ENCODE results near the gene DTWD2.

DTWD2 gene

DNA sequence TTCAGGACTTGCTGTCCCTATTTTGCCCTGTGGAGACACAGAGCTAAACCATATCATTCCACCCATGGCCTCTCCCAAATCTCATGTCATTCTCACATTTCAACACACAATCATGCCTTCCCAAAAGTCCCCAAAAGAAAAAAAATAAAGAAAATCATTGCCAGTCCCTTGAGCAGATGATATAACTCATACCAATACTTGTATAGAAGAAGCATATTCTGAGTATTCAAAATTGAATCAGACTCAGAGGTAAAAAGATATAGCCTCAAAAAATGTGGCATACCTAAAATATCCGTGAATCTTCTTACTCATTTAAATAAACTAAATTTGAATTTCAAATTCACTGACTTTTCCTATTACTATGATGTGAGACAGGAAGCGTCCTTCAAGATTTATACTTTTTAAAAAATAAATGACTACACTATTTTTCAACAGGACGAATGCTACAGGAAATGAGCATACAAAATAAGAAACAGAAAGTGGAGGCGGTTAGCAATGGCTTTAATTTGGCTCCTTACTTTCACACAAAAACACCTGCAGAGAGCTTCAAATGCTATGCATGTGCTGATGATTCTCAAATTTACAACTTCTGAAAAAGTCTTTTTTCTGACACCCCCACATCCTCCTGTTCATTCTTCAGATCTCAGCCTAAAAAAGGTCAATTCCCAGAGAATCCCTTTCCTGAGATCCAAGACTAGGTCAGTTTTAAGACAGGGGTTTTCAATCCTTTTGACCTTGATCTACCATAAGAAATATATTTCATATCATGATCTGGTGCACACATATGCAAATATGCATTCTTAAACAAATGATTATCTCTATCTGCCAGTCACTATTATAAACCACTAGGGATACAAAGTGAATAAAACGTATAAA, 42.9 kb upstream of the DTWD2 start:
- no peaks in the 10 kb centered on the region for H4K20me1 ChIP-seq (ENCODE audit: insufficient read depth, low read length, poor library complexity, severe bottlenecking)
- H3K27me3 ChIP-seq (ENCODE audit: insufficient read depth, low read length, poor library complexity, severe bottlenecking): no peaks in the 10 kb centered on the region
- no peaks in the 10 kb centered on the region for H3K36me3 ChIP-seq (ENCODE audit: insufficient read depth, low read length)
- no peak overlapping the region for H3K4me3 ChIP-seq (ENCODE audit: low read length, poor library complexity, severe bottlenecking)
- no peaks in the 10 kb centered on the region for H3K9me2 ChIP-seq (replicated peaks; ENCODE audit: low read depth, low read length)
- H3K79me2 ChIP-seq (ENCODE audit: insufficient read depth, low read length): no peaks in the 10 kb centered on the region
- peak overlapping the region; percentile 52; the same call in 1 of the 2 replicates for H2AFZ ChIP-seq (ENCODE audit: low read length)
- no peaks in the 10 kb centered on the region for H3F3A ChIP-seq (ENCODE audit: low read depth)
- H3K9ac ChIP-seq (ENCODE audit: low read depth, low read length, poor library complexity, severe bottlenecking): peak overlapping the region; percentile 22
- H3K9me3 ChIP-seq (ENCODE audit: insufficient read depth, low read depth, low read length): no peaks in the 10 kb centered on the region
- TF ChIP-seq, protein P1, sequence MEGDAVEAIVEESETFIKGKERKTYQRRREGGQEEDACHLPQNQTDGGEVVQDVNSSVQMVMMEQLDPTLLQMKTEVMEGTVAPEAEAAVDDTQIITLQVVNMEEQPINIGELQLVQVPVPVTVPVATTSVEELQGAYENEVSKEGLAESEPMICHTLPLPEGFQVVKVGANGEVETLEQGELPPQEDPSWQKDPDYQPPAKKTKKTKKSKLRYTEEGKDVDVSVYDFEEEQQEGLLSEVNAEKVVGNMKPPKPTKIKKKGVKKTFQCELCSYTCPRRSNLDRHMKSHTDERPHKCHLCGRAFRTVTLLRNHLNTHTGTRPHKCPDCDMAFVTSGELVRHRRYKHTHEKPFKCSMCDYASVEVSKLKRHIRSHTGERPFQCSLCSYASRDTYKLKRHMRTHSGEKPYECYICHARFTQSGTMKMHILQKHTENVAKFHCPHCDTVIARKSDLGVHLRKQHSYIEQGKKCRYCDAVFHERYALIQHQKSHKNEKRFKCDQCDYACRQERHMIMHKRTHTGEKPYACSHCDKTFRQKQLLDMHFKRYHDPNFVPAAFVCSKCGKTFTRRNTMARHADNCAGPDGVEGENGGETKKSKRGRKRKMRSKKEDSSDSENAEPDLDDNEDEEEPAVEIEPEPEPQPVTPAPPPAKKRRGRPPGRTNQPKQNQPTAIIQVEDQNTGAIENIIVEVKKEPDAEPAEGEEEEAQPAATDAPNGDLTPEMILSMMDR (conservative IDR thresholded peaks at IDR 0.05; ENCODE audit: low read length): no peak
- TF ChIP-seq EZH2phosphoT487 (IDR thresholded peaks at IDR 0.05; ENCODE audit: borderline replicate concordance): no peak
- H3K4me1 ChIP-seq (ENCODE audit: insufficient read depth, low read length, poor library complexity, severe bottlenecking): no peaks in the 10 kb centered on the region
- H3K4me2 ChIP-seq (ENCODE audit: low read depth, low read length, poor library complexity, severe bottlenecking): peak overlapping the region; percentile 26

- Histone ChIP-seq H3K27me3 (ENCODE audit: insufficient read depth, low read length, poor library complexity, severe bottlenecking) (no peaks in the 10 kb centered on the region), H4K20me1 (ENCODE audit: insufficient read depth, low read length, poor library complexity, severe bottlenecking) (no peaks in the 10 kb centered on the region), H3K79me2 (ENCODE audit: insufficient read depth, low read length) (no peaks in the 10 kb centered on the region), H3K4me1 (ENCODE audit: insufficient read depth, low read length, poor library complexity, severe bottlenecking) (no peaks in the 10 kb centered on the region), H3K4me2 (ENCODE audit: low read depth, low read length, poor library complexity, severe bottlenecking) (no peak overlapping the region), H3K9ac (ENCODE audit: low read depth, low read length, poor library complexity, severe bottlenecking) (no peak overlapping the region), H3K9me2 (replicated peaks; ENCODE audit: low read depth, low read length) (no peaks in the 10 kb centered on the region), H3K4me3 (ENCODE audit: low read length, poor library complexity, severe bottlenecking) (no peak overlapping the region), H3K36me3 (ENCODE audit: insufficient read depth, low read length) (no peaks in the 10 kb centered on the region), H3F3A (ENCODE audit: low read depth) (no peaks in the 10 kb centered on the region), H2AFZ (ENCODE audit: low read length) (no peak overlapping the region), H3K9me3 (ENCODE audit: insufficient read depth, low read depth, low read length) (no peaks in the 10 kb centered on the region)
- no peak for TF ChIP-seq EZH2phosphoT487 (IDR thresholded peaks at IDR 0.05; ENCODE audit: borderline replicate concordance)
- TF ChIP-seq, protein P1 (conservative IDR thresholded peaks at IDR 0.05; ENCODE audit: low read length): no peak
These were observed 40.2 kb upstream of the DTWD2 start for GRCh38 chr5:119028575-119028974.

DNA sequence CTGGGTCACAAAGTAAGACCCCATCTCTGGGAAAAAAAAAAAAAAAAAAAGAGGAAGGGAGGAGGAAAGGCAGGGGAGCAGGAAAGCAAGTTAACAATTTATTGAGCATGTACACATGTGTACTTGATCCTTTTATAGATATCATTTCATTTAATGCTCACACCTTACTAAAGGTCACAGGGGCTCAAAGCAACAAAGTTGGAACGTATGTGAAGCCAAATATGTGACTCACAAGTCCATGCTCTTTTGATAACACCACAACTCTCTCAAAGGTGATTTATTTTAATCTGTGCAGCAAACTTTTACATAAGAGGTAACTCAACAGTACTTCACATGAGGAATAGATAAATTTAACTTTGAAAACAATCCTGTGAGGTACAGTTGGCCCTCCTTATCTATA, 34.4 kb upstream of the DTWD2 start:
- Histone ChIP-seq H3K79me2 (ENCODE audit: insufficient read depth, low read length) (no peaks in the 10 kb centered on the region), H3K9ac (ENCODE audit: low read depth, low read length, poor library complexity, severe bottlenecking) (no peak overlapping the region), H3K36me3 (ENCODE audit: insufficient read depth, low read length) (no peaks in the 10 kb centered on the region), H3K27me3 (ENCODE audit: insufficient read depth, low read length, poor library complexity, severe bottlenecking) (no peaks in the 10 kb centered on the region), H4K20me1 (ENCODE audit: insufficient read depth, low read length, poor library complexity, severe bottlenecking) (no peaks in the 10 kb centered on the region), H3K9me2 (replicated peaks; ENCODE audit: low read depth, low read length) (no peaks in the 10 kb centered on the region), H3K4me1 (ENCODE audit: insufficient read depth, low read length, poor library complexity, severe bottlenecking) (no peaks in the 10 kb centered on the region), H2AFZ (ENCODE audit: low read length) (no peak overlapping the region), H3F3A (ENCODE audit: low read depth) (no peaks in the 10 kb centered on the region), H3K9me3 (ENCODE audit: insufficient read depth, low read depth, low read length) (no peaks in the 10 kb centered on the region), H3K4me3 (ENCODE audit: low read length, poor library complexity, severe bottlenecking) (no peak overlapping the region), H3K4me2 (ENCODE audit: low read depth, low read length, poor library complexity, severe bottlenecking) (no peak overlapping the region)
- TF ChIP-seq, protein P1 (conservative IDR thresholded peaks at IDR 0.05; ENCODE audit: low read length): no peak
- TF ChIP-seq EZH2phosphoT487 (IDR thresholded peaks at IDR 0.05; ENCODE audit: borderline replicate concordance): no peak
